ENCODE measurements around the gene CENPE.
A peak's percentile ranks its signal among the peaks of the same experiment; 100 is the strongest.

Gene CENPE

DNA sequence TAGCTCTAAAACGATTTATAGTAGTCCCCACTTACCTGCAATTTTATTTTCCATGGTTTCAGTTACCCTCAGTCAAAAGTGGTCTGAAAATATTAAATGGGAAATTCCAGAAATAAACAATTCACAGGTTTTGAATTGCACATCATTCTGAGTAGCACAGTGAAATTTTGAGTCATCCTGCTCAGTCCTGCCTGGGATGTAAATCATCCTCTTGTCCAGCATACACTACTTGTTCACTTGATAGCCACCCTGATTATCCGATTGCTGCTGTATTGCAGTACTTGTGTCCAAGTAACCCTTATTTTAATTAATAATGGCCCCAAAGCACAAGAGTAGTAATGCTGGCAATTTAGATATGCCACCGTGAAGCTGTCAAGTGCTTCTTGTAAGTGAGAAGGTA, 75.0 kb downstream of the CENPE start:
- no peak for DNase-seq (ENCODE audit: low spot score)

DNA sequence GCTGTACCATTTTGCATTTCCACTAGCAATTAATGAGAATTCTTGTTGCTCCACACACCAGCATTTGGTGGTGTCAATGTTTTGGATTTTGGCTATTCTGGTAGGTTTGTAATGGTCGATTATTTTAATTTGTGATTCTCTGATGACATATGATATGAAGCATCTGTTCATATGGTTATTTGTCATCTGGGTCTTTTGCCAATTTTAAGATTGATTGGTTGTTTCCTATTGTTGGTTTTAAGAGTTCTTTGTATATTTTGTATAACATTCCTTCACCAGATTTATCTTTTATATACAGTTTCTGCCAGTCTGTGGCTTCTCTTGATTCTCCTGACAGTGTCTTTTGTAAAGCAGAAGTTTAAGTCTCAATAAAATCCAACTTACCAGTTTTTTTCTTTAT, 80.0 kb downstream of the CENPE start:
- DNase-seq (ENCODE audit: low spot score) = no peak

DNA sequence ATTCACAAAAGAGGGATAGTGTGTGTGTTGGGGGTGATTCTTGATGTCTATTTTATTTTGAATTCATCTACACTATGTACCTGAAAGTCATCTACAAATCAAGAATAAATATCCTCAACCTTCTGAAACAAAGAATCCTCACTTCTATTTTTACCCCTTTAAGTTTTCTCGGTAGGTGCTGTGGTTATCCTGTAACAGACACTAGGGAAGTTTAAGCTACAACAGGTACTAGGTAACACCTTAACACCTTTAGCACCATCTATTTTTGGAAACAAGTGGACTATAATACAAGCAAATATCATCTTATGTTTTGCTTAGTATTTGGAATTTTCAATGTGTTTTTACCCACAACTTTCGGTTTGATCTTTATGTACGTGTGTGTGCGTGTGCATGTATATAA, 86.5 kb downstream of the CENPE start:
- no peak for DNase-seq (ENCODE audit: low spot score)

DNA sequence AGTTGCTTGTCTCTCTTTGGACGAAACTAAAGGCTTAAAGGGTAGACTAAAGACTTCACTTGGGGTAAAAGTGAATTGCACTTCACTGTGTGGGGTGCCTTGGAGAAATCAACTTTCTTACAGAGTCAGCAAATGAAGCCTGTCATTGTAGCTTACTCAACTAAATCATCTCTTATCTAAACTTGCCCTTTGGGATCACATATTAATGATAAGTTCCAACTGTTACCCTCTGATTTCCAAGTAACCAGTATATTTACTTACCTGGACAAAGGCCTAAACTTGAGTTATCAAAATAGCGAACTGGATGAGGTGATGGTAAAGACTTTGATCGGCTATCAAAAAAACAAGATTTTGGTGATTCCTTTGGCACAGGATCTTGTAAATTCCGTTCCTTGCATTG, 89.6 kb downstream of the CENPE start:
- no peak for DNase-seq (ENCODE audit: low spot score)

DNA sequence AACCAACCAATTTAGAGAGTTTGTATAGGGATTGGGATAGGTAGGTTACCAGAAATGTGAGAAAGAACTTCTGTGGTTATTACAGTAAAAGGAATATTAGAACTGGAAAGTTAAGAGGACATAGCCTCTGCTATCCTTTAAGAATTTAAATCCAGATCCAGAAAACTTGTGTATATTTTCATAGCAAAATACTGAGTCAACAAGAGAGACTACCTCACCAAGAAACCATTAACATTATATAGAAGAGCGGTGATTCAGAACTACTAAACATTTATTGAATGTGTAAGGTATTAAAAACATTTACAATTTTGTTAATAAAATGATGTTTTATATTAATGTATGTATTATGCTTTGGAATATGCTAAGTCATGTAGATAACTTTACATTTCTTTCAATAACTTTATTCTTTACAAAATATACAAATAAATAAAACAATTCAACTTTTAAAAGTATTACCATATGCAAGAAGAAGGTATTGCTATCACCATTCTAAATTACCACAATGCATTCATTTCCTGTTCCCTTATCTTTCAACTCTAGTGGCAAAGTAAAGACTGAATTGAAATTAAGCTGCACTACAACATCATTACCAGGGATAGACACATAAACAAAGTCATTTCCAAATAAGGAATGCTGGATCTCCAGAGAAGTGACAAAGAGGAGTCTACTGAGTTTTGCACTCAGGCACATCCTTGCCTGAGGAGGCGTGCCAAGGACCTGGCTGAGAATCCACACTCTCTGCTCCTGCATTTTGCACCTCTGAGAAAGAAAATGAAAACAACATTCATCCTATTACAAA, 92.4 kb downstream of the CENPE start:
- no peak for DNase-seq (ENCODE audit: low spot score)

DNA sequence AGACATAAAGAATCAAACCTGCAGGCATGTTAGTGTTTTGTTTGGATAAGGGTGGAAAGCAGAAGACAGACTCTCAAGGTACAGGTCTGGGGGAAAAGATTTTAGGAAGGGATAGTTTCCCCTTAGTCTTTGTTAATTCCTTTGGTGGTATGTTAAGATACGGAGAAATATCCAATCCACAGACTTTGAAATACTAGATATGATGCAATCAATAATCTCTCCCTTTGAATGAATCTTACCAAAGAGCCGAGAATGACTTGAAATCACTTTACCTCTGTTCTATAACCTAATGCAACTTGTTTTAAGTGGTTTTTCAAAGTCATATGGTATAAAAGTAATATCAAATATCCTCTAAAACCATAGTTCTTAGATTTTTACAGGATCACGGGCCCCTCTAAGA, 93.3 kb downstream of the CENPE start:
- no peak for DNase-seq (ENCODE audit: low spot score)

DNA sequence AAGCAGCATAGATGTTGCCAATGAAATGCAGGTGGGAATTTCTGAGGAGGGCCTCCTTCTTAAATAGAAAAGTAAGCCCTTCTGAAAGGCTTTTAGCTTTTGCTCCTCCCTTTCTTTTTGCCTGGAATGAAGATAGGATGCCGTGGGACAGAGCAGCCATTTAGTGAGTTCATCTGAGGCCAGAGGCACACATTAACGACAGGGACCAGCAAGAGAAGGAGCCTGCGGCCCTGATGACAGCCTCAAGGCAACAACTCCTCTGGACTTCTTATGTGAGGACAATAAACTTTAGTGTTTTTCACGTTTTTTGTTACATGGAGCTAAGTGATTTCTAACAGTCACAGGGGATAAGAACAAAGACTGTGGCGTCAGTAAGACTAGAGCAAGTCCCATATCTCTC, 97.5 kb downstream of the CENPE start:
- DNase-seq (ENCODE audit: low spot score) = no peak

DNA sequence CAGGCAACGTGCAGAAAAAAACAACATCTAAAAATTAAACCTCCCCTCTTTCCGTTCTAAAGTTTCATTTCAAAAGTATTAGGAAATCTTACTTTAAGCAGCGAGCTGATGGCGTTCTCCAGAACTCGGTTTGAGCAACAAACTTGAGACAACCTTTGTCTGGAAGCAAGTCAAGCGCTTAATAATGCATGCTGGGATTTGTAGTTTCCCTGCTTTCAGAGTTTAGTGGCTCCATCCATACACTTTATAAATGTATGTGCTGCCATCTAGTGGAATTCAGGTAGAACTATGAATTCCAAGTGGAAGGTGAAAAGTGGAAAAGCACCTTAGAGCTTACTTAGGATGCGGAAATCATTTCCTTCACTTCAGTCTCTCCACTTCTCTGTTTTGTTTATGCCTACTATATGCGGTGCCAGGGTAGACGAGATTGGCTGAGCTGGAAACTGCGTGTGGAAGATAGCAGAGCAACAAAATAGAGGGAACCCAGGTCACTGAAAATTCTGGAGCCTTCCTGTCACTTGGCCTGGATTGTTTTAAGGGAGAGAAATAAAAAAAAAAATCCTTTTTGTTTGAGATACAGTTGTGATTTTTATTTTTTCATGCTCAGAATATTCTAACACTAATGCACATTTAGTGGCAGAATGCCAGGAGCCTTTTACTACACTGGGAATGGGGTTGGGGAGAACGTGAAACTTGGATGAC, 98.3 kb downstream of the CENPE start, which contains the start of gene BDH2:
Gene BDH2 (minus strand): TSS at position 144 of the 702 bp plus-strand sequence. CDS start 3,580 bp downstream, outside the sequence.
- DNase-seq (ENCODE audit: low spot score) = peak; percentile 97

DNA sequence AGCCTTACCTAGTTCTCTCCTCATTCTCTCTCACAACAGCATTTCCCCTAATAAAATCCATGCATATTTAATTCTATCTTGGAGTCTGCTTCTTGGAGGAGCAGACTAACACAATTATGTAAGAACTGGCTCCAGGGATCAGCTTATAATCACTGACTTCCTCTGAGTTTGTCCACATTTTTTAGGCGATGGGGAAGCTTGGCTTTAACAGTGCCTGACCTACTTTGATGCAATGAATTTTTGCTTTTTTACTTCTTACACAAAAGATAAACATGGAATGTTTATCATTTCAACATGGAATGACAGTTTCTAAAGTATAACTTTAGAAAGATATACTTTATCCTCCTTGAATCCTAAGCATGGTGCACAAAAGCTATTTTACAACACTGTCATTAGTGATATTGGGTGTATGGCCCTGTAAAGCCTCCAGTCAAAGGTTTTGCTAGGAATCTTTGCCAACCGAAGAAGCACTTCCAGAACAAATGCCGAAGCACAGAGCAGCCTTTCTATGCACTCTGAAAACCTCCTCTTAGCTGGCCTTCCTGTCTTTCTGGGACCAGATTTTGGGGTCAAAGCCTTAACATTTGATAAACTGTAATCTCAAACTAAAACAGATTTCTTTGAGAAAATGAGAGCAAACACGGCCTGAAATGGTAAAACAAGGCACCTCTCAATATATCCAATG, 99.2 kb downstream of the CENPE start:
- DNase-seq (ENCODE audit: low spot score) = no peak

DNA sequence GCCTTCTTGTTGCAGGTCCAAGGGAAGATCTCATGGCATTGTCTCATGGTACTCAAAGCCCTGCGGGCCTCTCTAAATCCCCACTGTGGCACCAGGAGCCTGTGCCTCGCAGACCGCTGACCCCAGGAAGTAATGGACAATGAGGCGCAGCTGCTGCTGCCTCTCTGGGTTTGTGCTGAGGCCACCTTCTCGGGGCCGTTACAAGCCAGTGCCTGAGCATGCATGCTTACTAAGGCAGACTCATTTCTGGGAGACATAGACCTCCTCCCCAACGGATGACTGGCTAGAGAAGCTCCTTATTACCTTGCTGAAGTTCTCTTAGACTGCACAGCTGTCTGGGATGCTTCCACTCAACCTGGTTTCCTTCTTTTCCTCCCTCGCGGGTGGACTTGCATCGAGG, 99.8 kb downstream of the CENPE start:
- DNase-seq (ENCODE audit: low spot score) = no peak

DNA sequence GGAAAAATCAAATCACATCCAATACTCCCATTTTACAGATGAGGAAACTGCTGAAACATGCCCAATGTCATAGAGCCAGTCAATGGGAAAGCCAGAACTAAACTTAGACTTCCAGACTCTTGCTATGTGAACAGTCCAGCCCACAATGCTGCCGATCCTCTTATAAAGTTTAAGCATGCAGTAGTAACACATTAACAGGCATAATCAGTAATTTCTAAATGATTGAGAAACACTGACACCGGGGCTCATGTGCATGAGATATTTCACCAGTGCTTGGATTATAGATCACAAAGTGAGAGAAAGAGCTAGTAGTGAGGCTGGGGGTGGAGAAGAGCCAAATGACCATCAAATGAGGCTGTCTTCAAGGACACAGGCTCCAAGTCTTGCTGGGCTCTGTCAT, 101.0 kb downstream of the CENPE start:
- no peak for DNase-seq (ENCODE audit: low spot score)

DNA sequence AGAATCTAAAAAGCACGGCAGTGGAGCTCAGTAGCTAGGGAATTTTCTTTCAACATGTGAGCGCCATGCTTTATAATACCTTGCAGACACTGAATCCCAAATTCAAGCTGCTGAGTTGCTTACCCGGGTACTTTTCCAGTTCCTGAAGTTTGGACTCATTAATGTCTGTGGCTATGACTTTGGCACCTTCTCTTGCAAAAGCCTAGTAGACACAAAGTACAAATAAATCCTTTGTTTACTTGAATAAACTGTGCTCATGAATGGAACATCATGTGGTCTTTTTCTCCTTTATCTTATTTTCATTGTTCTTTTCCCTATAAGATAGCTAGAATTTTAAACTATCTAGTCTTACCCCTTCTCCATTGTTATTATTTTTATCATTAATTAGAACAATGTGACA, 103.1 kb downstream of the CENPE start:
- DNase-seq (ENCODE audit: low spot score) = no peak

DNA sequence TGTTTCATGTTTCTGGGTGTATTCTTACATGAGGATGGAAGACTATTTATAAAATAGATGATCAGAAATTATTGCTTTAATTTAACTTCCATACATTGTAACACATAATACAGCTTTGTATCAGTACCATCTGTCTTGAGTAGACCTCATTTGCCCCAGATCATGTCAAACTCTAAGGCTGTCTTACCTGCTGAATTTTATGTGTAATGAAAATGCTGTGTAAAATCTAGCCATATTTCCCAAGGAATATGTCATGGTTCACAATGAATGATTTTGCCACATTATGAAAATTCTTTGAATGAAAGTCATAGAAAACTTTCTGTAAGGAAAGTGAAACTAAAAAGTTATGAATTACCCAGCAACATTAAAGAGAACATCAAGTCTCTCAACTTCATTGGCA, 105.9 kb downstream of the CENPE start:
- no peak for DNase-seq (ENCODE audit: low spot score)

DNA sequence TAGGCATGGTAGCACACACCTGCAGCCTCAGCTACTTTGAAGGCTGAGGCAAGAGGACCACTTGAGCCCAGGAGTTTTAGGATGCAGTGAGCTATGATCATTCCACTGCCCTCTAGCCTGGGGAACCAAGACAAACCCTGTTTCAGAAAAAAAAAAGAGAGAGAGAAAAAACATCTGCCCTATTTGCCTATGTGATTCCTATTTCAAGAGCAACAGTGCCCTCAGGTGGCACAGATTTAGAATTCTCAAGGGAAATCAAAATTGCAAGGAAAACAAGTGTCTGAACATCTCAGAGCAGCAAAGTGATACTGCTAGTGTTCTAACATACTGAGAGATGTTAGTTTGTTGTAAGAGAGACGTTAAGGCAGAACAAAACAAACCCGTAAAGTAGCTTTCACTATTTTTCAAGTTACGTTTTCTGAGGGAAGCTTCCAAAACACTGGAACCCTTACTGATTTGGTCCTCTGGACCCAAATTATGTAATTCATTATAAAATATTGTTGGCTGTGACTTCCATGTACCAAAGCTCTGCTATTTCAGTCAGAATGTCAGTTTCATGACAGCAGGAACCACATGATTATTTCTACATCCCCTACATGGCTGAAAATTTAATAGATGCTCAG, 106.4 kb downstream of the CENPE start:
- DNase-seq (ENCODE audit: low spot score) = no peak

DNA sequence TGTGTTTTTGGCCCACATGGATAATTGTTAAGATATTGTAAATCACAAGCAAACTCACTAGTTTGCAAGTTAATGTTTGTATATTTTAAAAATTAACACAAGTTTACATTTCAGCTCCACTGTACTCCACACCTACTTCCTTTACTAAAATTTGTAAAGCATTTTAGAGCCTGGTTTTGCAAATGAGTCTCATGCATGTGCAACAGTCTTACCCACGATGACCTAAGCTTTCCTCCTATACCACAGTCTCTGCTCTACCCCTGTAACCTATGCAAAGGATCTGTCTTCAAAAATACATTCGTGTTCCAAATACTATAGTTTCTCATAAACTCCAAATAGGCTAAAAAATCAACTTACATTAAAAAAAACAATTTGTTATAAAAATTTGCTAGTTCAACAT, 108.7 kb downstream of the CENPE start:
- no peak for DNase-seq (ENCODE audit: low spot score)

DNA sequence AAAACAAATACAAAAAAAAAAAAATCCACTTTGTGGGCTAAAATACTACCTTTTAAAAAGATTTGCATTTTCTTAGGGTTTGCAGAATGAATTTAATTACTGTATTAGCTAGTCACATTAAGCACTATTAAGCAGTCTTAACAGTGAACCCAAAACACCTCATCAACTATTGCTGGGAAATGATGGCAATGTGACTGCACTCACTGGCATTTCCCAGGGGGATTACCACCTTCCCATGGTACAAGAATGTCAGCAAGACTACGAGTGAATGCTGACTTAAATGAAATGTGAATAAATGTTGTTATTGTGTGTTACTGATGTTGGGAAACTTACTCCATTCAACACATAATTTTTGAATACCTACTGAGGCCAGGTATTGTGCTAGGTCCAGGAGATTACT, 111.6 kb downstream of the CENPE start:
- DNase-seq (ENCODE audit: low spot score) = no peak

DNA sequence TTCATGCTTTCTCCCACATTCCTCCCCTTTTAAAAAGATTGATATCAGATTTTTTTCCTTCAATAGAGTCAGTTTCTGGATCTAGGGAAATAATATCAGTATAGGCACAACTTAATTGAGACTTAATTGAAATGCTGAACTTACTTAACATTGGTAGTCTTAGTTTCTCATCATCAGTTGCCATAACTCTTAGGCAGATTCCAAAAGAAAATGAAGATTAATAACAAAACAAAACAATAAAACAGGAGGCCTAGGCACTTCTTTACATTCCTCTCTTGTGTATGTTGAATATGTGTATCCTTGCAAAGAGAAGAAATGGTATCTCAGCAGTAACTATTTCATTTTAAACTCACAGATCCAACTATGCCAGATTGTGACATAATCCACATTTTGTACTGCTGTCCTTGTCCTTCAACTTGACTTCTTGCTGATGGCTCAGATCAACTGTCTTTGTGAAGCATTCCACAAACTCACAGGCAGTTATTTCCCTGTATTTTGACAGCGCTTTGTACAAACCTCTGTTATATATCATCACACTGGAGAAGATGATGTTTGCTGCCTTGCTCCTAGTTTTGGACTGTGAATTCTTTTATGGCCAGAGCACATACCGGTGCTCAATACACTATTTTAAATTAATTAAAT, 112.5 kb downstream of the CENPE start:
- no peak for DNase-seq (ENCODE audit: low spot score)

DNA sequence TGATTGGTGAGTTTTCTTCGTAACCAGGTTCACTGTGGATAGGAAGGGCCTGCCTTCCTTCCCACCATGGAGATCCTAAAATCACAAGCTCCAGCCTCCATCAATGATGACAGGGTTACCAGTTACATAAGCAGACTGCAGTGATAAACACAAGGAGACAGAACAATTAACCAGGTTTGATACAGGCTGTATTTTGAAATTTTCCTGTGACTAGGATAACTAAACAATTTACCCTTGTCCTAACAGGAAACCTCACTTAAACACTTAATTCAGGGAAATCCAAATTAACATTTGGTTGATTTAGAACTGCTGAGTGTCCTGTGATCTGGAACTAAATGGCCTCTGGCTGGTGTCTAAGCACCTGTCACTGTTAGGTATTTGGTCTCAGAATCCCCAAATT, 118.5 kb downstream of the CENPE start:
- no peak for DNase-seq (ENCODE audit: low spot score)

DNA sequence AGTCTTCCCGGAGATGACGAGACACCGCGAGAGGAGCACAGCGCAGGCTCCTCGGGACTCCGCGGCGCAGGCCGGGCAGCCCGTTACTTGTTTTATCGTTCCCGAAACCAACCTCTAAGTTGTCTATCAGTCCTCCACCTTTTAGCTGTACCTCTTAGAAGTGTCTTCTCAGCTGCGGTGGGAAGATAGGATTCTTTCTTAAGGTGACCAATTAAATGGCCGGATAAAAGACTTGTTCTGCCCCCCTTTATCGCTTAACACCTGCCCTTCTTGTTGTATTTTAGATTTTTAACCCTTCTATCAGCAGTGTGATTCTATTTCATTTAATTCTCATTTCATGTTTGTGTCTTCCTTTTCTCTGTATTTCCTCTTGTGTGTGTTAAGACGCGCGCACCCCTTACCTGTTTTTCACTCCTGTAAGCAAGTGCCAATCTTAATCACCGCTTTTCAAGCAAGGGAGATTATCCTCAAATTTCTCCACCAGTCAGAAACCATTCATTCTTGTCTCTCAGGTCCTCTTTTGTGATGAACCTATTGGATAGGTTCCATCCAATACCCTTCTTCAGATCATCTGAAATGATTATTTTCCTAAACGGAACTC, 121.3 kb downstream of the CENPE start, which contains the start of gene SLC9B2:
Gene SLC9B2 (minus strand): TSS at position 15 of the 601 bp plus-strand sequence. CDS start 9,211 bp downstream, outside the sequence.
- DNase-seq (ENCODE audit: low spot score) = no peak

DNA sequence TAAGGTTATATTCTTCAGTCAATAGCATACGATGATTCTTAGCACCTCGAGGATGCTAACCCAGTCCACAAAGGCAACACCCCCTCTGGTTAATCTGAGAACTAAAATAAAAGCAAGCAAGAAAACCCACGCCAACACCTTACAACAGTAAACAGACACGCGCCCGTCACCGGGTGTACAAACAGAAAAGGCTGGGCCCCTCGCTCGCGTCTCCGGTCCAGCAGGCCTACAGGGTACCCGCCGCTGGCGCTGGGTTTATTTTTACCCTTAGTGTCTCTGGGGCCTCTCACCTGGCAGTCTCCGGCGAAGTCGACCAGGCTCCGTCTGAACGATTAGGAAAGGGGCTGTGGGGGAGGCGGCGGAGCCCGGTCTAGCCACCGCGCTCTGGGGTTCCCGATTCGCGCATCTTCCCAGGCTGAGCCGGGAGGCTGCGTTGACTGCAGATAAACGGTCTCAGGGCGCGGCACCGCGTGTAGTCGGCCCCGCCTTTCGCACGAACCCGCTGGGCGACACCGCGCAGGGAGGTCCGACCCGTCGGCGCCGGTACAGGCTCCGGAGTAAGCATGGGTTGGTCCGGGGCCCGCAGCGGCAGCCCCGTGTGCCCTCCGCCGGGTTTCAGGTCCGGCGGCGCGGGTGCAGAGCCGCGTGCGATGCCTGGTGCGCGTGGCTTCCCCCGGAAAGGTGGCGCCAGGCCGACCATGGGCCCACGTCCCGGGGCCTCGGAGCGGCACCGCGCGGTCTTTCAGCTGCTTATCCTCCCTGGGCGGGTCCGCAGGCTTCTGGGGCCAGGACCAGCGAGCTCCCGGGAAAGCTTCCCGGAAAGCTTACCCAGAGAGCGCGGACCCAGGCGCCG, 122.0 kb downstream of the CENPE start:
- no peak for DNase-seq (ENCODE audit: low spot score)

All from COLO829 (cell line).